Calu3 (cell line): ENCODE data around the gene VWC2L. TPM values are rescaled to one million over a fixed set of nuclear protein-coding genes. Genes with fewer than 3 reads are reported as not detected.

ENCODE experiments used
- BruUV-seq: library from RNA; stranded (reverse); fragments of 400-500 nt; replicated peaks from 2 replicates; lab custom pipeline; 2021; lab: Mats Ljungman, UMichigan
- CTCF ChIA-PET: fragments of 300-600 bp; sonication (Branson Sonifier 250); formaldehyde crosslinking; loops from one replicate; lab custom pipeline; 2022; ENCODE audit warnings: antibody characterized with exemption; lab: Charles Lee
- DNase-seq: peaks from one replicate; pipeline ENCODE4 v3.0.0; 2022
- H3K27ac Mint-ChIP-seq: one replicate; pipeline ENCODE4 v1.8.0; 2022; ENCODE audit warnings: mixed read lengths; ENCODE audit not compliant: unreplicated experiment
- H3K27me3 Mint-ChIP-seq: one replicate; pipeline ENCODE4 v1.8.0; 2022; ENCODE audit warnings: mixed read lengths; ENCODE audit not compliant: unreplicated experiment
- H3K36me3 Mint-ChIP-seq: one replicate; pipeline ENCODE4 v1.8.0; 2022; ENCODE audit warnings: mild to moderate bottlenecking, moderate library complexity, mixed read lengths; ENCODE audit not compliant: insufficient read depth, unreplicated experiment
- H3K4me1 Mint-ChIP-seq: one replicate; pipeline ENCODE4 v1.8.0; 2022; ENCODE audit warnings: mild to moderate bottlenecking, low read depth, mixed read lengths; ENCODE audit not compliant: unreplicated experiment
- H3K4me3 Mint-ChIP-seq: one replicate; pipeline ENCODE4 v1.8.0; 2022; ENCODE audit warnings: mild to moderate bottlenecking, low read depth, moderate library complexity, mixed read lengths; ENCODE audit not compliant: unreplicated experiment
- H3K9me3 Mint-ChIP-seq: one replicate; pipeline ENCODE4 v1.8.0; 2022; ENCODE audit warnings: low read depth, mixed read lengths; ENCODE audit not compliant: unreplicated experiment
- intact Hi-C: fragments of 100-400 bp; cut with micrococcal nuclease; formaldehyde crosslinking; loops from one replicate; pipeline ENCODE4 v1.10.0; 2022; ENCODE audit not compliant: unreplicated experiment
- total RNA-seq: library from RNA; stranded (reverse); gene quantifications from 2 replicates; pipeline ENCODE4 v1.2.3, GENCODE V29; 2022
- TF ChIP-seq, protein P1 (sequence below): fragments of 200-600 bp; IDR thresholded peaks from one replicate; pipeline ENCODE4 v1.8.0; 2022; ENCODE audit warnings: antibody characterized with exemption; ENCODE audit not compliant: unreplicated experiment

The VWC2L gene
- total RNA-seq, 1 experiment from 2014 or later: not detected

DNA sequence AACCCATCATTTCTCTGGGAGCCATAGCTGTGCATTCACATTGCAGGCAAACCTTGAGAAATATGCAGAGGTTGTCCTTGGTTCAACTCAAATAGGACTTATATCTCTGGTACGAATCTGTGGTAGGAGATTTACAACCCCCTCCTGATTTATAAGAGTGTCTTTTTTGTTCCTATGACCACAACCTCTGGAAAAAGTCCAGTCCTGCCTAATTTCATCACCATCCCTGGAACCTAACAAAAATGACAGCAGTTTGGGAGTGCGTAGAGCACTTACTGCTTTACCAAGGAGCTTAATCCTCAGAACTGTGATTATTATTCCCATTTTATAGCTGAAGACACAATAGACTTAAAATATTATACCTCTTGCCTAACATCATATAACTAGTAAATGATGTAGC, 66.5 kb downstream of the VWC2L start:
- H3K27ac Mint-ChIP-seq: no peak overlapping the region
- CTCF ChIA-PET: no interaction called here
- TF ChIP-seq, protein P1, sequence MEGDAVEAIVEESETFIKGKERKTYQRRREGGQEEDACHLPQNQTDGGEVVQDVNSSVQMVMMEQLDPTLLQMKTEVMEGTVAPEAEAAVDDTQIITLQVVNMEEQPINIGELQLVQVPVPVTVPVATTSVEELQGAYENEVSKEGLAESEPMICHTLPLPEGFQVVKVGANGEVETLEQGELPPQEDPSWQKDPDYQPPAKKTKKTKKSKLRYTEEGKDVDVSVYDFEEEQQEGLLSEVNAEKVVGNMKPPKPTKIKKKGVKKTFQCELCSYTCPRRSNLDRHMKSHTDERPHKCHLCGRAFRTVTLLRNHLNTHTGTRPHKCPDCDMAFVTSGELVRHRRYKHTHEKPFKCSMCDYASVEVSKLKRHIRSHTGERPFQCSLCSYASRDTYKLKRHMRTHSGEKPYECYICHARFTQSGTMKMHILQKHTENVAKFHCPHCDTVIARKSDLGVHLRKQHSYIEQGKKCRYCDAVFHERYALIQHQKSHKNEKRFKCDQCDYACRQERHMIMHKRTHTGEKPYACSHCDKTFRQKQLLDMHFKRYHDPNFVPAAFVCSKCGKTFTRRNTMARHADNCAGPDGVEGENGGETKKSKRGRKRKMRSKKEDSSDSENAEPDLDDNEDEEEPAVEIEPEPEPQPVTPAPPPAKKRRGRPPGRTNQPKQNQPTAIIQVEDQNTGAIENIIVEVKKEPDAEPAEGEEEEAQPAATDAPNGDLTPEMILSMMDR: no peak
- DNase-seq: no peak
- no peaks in the 10 kb centered on the region for H3K27me3 Mint-ChIP-seq
- no peak overlapping the region for H3K4me3 Mint-ChIP-seq
- intact Hi-C loops: no loop called here
- H3K36me3 Mint-ChIP-seq: no peaks in the 10 kb centered on the region
- no peaks in the 10 kb centered on the region for H3K4me1 Mint-ChIP-seq
- no TSS peak for BruUV-seq
- no peaks in the 10 kb centered on the region for H3K9me3 Mint-ChIP-seq

DNA sequence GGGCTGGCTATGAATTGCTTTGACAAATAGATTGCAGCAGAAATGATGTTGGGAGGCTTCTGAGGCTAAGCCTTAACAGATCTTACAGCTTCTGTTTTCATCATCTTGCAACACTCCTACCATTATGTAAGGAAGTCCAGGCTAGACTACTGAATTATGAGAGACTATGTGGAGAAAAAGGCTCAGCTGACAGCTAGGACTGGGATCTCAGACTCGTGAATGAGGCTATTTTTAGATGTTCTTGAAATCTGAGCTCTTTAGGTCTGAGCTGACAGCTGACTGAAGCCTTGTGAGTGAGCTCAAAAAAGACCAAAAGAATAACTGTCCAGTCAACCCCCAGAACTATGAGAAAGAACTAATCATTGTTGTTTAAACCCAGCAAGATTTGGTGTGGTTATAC, 70.3 kb downstream of the VWC2L start:
- Mint-ChIP-seq H3K36me3 (no peaks in the 10 kb centered on the region), H3K27ac (no peak overlapping the region), H3K4me3 (no peak overlapping the region), H3K9me3 (no peaks in the 10 kb centered on the region), H3K4me1 (no peaks in the 10 kb centered on the region), H3K27me3 (no peaks in the 10 kb centered on the region)
- intact Hi-C loops: no loop called here
- TF ChIP-seq, protein P1: no peak
- BruUV-seq: no TSS peak
- DNase-seq: no peak
- CTCF ChIA-PET: no interaction called here

DNA sequence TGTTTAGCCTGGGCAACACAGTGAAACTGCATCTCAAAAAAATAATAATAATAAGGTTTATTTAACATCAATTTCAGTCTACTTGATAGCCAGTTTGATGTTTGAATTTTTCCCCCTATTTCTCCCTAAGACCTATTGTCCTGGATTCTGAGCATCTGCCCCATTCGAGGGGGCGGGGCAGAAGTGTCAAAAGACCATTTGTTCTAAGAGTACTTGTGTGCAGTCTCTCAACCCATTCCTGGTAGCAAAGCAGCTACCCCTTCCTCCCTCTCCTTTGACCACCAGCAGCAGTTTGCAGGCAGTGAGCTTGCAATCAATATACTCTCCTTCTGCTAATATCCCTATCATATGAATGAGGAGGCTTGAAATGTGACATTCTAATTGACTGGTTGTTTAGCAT, 71.9 kb downstream of the VWC2L start:
- intact Hi-C loops: no loop called here
- no TSS peak for BruUV-seq
- Mint-ChIP-seq H3K4me1 (no peaks in the 10 kb centered on the region), H3K9me3 (no peaks in the 10 kb centered on the region), H3K27ac (no peak overlapping the region), H3K27me3 (no peaks in the 10 kb centered on the region), H3K36me3 (no peaks in the 10 kb centered on the region), H3K4me3 (no peak overlapping the region)
- TF ChIP-seq, protein P1: no peak
- CTCF ChIA-PET: no interaction called here
- no peak for DNase-seq

DNA sequence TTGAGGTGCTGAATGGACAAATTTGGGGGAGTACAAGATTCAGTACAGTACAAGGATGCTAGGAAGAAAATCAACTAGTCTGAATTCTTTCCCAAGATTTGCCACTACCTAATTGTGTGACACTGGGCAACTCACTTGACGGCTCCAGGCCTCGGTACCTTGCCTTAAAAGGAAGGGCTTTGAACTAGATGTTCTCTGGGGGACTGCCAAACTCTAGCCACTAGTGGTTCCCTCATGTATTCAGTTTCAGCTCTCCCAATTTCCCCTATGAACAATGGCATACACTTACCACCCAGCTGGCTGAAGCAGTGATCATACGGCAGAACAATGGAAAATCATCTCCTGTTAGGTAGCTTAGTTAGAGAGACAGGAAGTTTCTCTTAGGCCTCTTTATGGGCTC, 73.4 kb downstream of the VWC2L start:
- H3K36me3 Mint-ChIP-seq: no peaks in the 10 kb centered on the region
- no peaks in the 10 kb centered on the region for H3K27me3 Mint-ChIP-seq
- DNase-seq: no peak
- intact Hi-C loops: no loop called here
- no peaks in the 10 kb centered on the region for H3K9me3 Mint-ChIP-seq
- no peak overlapping the region for H3K4me3 Mint-ChIP-seq
- BruUV-seq: no TSS peak
- TF ChIP-seq, protein P1: no peak
- no peaks in the 10 kb centered on the region for H3K4me1 Mint-ChIP-seq
- CTCF ChIA-PET: no interaction called here
- no peak overlapping the region for H3K27ac Mint-ChIP-seq
